ENCODE results near the gene PGA5. TPM values are rescaled to one million over a fixed set of nuclear protein-coding genes. Genes with fewer than 3 reads are reported as not detected.

Gene PGA5
- total RNA-seq, 1 donor from 2014 or later, result 0.79 TPM

DNA sequence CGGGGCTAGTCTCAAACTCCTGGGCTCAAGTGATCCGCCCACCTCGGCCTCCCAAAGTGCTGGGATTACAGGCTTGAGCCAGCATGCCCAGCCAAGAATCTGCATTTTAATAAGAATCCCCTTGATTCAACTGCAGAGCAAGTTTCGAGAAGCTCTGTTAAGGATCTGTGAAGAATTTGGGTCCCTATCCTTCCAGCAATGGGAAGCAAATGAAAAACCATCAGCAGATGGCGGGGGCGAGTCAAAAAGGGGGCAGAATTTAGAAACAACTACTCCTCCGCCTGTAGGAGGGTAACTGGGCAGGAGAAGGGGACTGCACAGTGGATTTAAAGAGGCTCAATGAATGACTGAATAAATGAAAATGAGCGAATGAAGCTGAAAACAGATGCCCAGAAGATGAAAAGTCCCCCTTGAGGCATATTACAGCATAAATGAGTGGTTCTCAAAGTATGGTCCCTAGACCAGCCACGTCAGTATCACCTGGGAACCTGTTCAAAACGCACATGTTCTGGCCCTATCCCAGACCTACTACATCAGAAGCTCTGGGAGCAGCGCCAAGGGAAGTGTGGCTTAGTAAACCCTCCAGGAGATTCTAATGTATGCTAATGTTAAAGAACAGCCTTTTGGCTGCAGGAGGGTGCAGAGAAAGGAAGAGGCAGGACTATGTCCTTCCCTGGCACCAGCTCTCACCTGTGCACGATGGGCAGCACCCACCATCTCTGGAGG, 39.1 kb downstream of the PGA5 start:
- Mint-ChIP-seq H3K27me3 (ENCODE audit: low read depth, unreplicated experiment) (peaks cover 10% of the 10 kb centered on the region), H3K4me3 (ENCODE audit: unreplicated experiment) (no peak overlapping the region), H3K27ac (ENCODE audit: unreplicated experiment) (no peak overlapping the region), H3K9me3 (ENCODE audit: unreplicated experiment) (peaks cover 4% of the 10 kb centered on the region), H3K36me3 (ENCODE audit: low read depth, unreplicated experiment) (peaks cover 36% of the 10 kb centered on the region), H3K4me1 (ENCODE audit: low read depth, unreplicated experiment) (peaks cover 4% of the 10 kb centered on the region)
- Histone ChIP-seq H3K27me3 (ENCODE audit: insufficient read depth, low read length) (peaks cover 26% of the 10 kb centered on the region), H2AFZ (ENCODE audit: low read depth, low read length) (no peak overlapping the region), H3K79me2 (ENCODE audit: insufficient read depth, low read length) (no peaks in the 10 kb centered on the region), H4K20me1 (ENCODE audit: insufficient read depth, low read length) (peaks cover 8% of the 10 kb centered on the region), H3K4me2 (ENCODE audit: low read length) (no peak overlapping the region), H3K36me3 (ENCODE audit: insufficient read depth, low read length) (peaks cover 2% of the 10 kb centered on the region), H3K4me1 (ENCODE audit: insufficient read depth, low read length) (no peaks in the 10 kb centered on the region), H3K4me3 (ENCODE audit: insufficient read depth, low read depth, low read length) (no peak overlapping the region), H3K27ac (ENCODE audit: low read depth, low read length) (no peak overlapping the region), H3K9ac (ENCODE audit: low read length) (no peak overlapping the region), H3K9me3 (ENCODE audit: insufficient read depth, low read depth, low read length) (no peaks in the 10 kb centered on the region)
- FAIRE-seq, result no peak
- TF ChIP-seq EZH2 (IDR thresholded peaks at IDR 0.05; ENCODE audit: insufficient read depth, low read length) (no peak), CTCF (IDR thresholded peaks at IDR 0.05; ENCODE audit: insufficient read depth, low read depth, low read length) (no peak)
- peak; percentile 26 for DNase-seq (ENCODE audit: low read depth)

DNA sequence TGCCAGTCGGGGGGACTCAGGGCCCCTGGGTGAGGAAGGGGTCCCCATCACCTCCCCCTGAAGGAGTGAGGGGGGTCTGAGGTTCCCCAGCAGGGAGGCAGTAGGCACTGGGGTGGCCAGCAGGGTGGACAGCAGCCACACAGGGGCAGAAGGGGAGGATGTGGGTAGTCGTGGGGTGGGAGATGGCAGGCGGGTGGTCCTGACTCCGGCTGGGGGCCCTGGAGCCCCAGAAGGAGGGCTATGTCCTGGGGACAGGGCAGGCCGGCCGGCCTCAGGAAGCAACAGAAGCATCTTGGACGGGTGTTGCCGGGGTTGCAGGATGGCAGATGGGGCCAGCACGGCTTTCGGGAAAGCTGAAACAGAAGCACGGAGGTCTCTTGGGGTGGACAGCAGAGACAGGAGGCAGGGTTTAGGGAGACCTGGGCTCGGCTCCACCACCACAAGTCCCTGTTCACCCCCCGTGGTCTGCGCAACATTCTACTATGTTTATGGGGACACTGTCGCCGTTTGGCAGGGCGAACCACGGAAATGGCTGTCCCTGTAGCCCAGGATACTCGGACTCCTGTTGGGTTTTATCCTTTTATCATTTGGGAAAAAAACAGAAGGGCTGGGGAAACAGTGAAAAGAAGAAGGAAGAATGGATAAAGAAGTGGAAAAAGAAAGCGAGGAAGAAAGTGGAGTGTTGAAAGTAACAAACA, 40.1 kb downstream of the PGA5 start:
- peaks cover 4% of the 10 kb centered on the region for H3K9me3 Mint-ChIP-seq (ENCODE audit: unreplicated experiment)
- peak overlapping the region; percentile 54 for H3K4me3 Mint-ChIP-seq (ENCODE audit: unreplicated experiment)

More for the DNA sequence above, 40.1 kb downstream of the PGA5 start:
- Histone ChIP-seq H3K9ac (ENCODE audit: low read length) (no peak overlapping the region), H3K4me2 (ENCODE audit: low read length) (peak overlapping the region; percentile 75), H3K4me3 (ENCODE audit: insufficient read depth, low read depth, low read length) (no peak overlapping the region), H3K4me1 (ENCODE audit: insufficient read depth, low read length) (no peaks in the 10 kb centered on the region), H3K79me2 (ENCODE audit: insufficient read depth, low read length) (no peaks in the 10 kb centered on the region), H2AFZ (ENCODE audit: low read depth, low read length) (no peak overlapping the region), H3K9me3 (ENCODE audit: insufficient read depth, low read depth, low read length) (no peaks in the 10 kb centered on the region), H3K27ac (ENCODE audit: low read depth, low read length) (no peak overlapping the region), H4K20me1 (ENCODE audit: insufficient read depth, low read length) (peaks cover 8% of the 10 kb centered on the region), H3K27me3 (ENCODE audit: insufficient read depth, low read length) (peaks cover 21% of the 10 kb centered on the region), H3K36me3 (ENCODE audit: insufficient read depth, low read length) (peaks cover 2% of the 10 kb centered on the region)
- FAIRE-seq (no peak), DNase-seq (ENCODE audit: low read depth) (no peak)
- Mint-ChIP-seq H3K27me3 (ENCODE audit: low read depth, unreplicated experiment) (peaks cover 12% of the 10 kb centered on the region), H3K27ac (ENCODE audit: unreplicated experiment) (no peak overlapping the region), H3K4me1 (ENCODE audit: low read depth, unreplicated experiment) (peaks cover 4% of the 10 kb centered on the region), H3K36me3 (ENCODE audit: low read depth, unreplicated experiment) (peaks cover 42% of the 10 kb centered on the region)
- TF ChIP-seq CTCF (IDR thresholded peaks at IDR 0.05; ENCODE audit: insufficient read depth, low read depth, low read length), result no peak
- no peak for TF ChIP-seq EZH2 (IDR thresholded peaks at IDR 0.05; ENCODE audit: insufficient read depth, low read length)

Measured in astrocyte (in vitro differentiated cells and primary cell).